Mesendoderm (in vitro differentiated cells): ENCODE results near the gene PTGR2.
A peak's percentile ranks its signal among the peaks of the same experiment; 100 is the strongest.

Experiments used
- DNase-seq: peaks from one replicate; pipeline ENCODE4 v3.0.0; 2013
- H2AK5ac ChIP-seq: 2 replicates; pipeline ENCODE4 v1.6.1; 2013; ENCODE audit warnings: low read length, inconsistent platforms
- H2BK120ac ChIP-seq: 2 replicates; pipeline ENCODE4 v1.6.1; 2013; ENCODE audit warnings: low read depth, mild to moderate bottlenecking, low read length, moderate library complexity, mixed read lengths
- H2BK15ac ChIP-seq: replicated peaks from 2 replicates; pipeline ENCODE4 v1.6.1; 2013; ENCODE audit warnings: low read depth, mild to moderate bottlenecking, moderate library complexity
- H2BK5ac ChIP-seq: 2 replicates; pipeline ENCODE4 v1.6.1; 2013; ENCODE audit warnings: low read length, inconsistent platforms
- H3K18ac ChIP-seq: 2 replicates; pipeline ENCODE4 v1.6.1; 2013; ENCODE audit warnings: mild to moderate bottlenecking, low read length, mixed read lengths
- H3K23ac ChIP-seq: one replicate; pipeline ENCODE4 v1.6.1; 2013; ENCODE audit warnings: low read length
- H3K27ac ChIP-seq: 2 replicates; pipeline ENCODE4 v1.5.1; 2013; ENCODE audit warnings: low read depth, mild to moderate bottlenecking, inconsistent platforms, low read length, moderate library complexity
- H3K27me3 ChIP-seq: 2 replicates; pipeline ENCODE4 v1.6.1; 2013; ENCODE audit warnings: low read length, control low read depth, mild to moderate bottlenecking, inconsistent platforms; ENCODE audit not compliant: insufficient read depth, poor library complexity
- H3K36me3 ChIP-seq: 2 replicates; pipeline ENCODE4 v1.6.1; 2013; ENCODE audit warnings: low read length, inconsistent platforms; ENCODE audit not compliant: control insufficient read depth, insufficient read depth
- H3K4ac ChIP-seq: one replicate; pipeline ENCODE4 v1.6.1; 2013; ENCODE audit warnings: low read depth, mild to moderate bottlenecking, low read length, moderate library complexity
- H3K4me1 ChIP-seq: 2 replicates; pipeline ENCODE4 v1.6.1; 2013; ENCODE audit warnings: low read depth, low read length, inconsistent platforms; ENCODE audit not compliant: control insufficient read depth
- H3K4me2 ChIP-seq: 2 replicates; pipeline ENCODE4 v1.6.1; 2013; ENCODE audit warnings: low read length
- H3K4me3 ChIP-seq: 2 replicates; pipeline ENCODE4 v1.5.1; 2013; ENCODE audit warnings: mild to moderate bottlenecking, low read length
- H3K56ac ChIP-seq: one replicate; pipeline ENCODE4 v1.6.1; 2013; ENCODE audit warnings: low read length
- H3K79me1 ChIP-seq: 2 replicates; pipeline ENCODE4 v1.6.1; 2013; ENCODE audit warnings: low read length, inconsistent platforms
- H3K79me2 ChIP-seq: 2 replicates; pipeline ENCODE4 v1.6.1; 2013; ENCODE audit warnings: mild to moderate bottlenecking, low read length; ENCODE audit not compliant: control insufficient read depth, insufficient read depth
- H3K9ac ChIP-seq: 2 replicates; pipeline ENCODE4 v1.6.1; 2013; ENCODE audit warnings: low read length, inconsistent platforms
- H4K5ac ChIP-seq: one replicate; pipeline ENCODE4 v1.6.1; 2013; ENCODE audit warnings: low read length
- H4K8ac ChIP-seq: one replicate; pipeline ENCODE4 v1.6.1; 2013; ENCODE audit warnings: low read depth, mild to moderate bottlenecking, control low read depth, low read length, moderate library complexity
- WGBS: extraction: QIAGEN DNeasy Blood & Tissue Kit; methylation state at CpG from one replicate; pipeline ENCODE4 v1.1.7; 2013; ENCODE audit warnings: low lambda C conversion rate, missing lambda C conversion rate; ENCODE audit not compliant: insufficient coverage; ENCODE audit errors: extremely low coverage; 5-methylcytosine and 5-hydroxymethylcytosine counted together

The PTGR2 gene

DNA sequence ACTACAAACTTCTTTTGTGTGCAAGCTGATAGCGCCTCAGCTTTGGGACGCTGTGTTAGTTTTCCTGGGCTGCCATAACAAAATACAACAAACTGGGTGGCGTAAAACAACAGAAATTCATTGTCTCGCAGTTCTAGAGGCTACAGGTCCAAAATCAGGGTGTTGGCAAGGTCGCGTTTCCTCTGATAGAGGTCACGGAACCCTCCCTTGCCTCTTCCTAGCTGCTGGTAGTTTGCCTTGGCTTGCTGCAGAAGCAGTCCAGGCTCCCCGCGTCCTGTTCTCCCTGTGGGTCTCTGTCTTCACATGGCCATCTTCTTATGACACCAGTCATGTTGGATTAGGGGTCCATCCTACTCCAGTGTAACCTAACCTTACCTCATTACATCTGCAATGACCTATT lies 32.8 kb upstream of the PTGR2 start:
- H3K27me3 ChIP-seq: no peaks in the 10 kb centered on the region
- no peak for DNase-seq
- no peaks in the 10 kb centered on the region for H3K79me2 ChIP-seq
- no peak overlapping the region for H3K27ac ChIP-seq
- no peak overlapping the region for H4K8ac ChIP-seq
- no peak overlapping the region for H2BK15ac ChIP-seq
- H3K4me3 ChIP-seq: no peak overlapping the region
- H3K36me3 ChIP-seq: no peaks in the 10 kb centered on the region
- no CpG with 5 or more reads among the region's 9 CpGs for WGBS
- H3K4me1 ChIP-seq: no peaks in the 10 kb centered on the region
- no peak overlapping the region for H3K23ac ChIP-seq
- no peak overlapping the region for H3K4ac ChIP-seq
- no peak overlapping the region for H2BK5ac ChIP-seq
- no peak overlapping the region for H2AK5ac ChIP-seq
- no peak overlapping the region for H3K4me2 ChIP-seq
- H3K9ac ChIP-seq: no peak overlapping the region
- no peak overlapping the region for H3K18ac ChIP-seq
- no peak overlapping the region for H4K5ac ChIP-seq
- no peak overlapping the region for H2BK120ac ChIP-seq
- H3K79me1 ChIP-seq: no peaks in the 10 kb centered on the region
- no peak overlapping the region for H3K56ac ChIP-seq

DNA sequence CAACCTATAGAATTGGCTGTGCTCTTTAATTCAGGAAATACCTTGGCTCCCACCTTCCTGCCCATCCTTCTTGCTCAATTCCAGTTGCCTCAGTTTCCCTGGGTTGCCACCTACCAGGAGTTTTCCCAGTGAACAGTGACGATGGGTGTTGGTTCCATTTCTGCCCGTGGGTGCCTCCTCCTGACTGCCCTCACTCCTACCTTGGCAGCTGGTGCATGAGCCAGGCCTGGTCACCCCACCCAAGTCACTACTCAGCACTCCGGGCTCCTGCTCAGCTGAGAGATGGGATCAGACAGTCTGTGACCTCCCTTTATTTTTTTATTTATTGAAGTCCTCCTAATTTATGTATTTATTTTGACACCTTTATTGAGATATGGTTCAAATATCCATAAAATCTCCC lies 31.0 kb upstream of the PTGR2 start:
- no peak overlapping the region for H2BK5ac ChIP-seq
- WGBS: no CpG with 5 or more reads among the region's 3 CpGs
- no peaks in the 10 kb centered on the region for H3K36me3 ChIP-seq
- no peak overlapping the region for H3K9ac ChIP-seq
- no peaks in the 10 kb centered on the region for H3K27me3 ChIP-seq
- no peak overlapping the region for H2BK15ac ChIP-seq
- no peak overlapping the region for H4K5ac ChIP-seq
- no peak overlapping the region for H3K27ac ChIP-seq
- H2BK120ac ChIP-seq: no peak overlapping the region
- H3K79me2 ChIP-seq: no peaks in the 10 kb centered on the region
- H3K4me1 ChIP-seq: no peaks in the 10 kb centered on the region
- no peaks in the 10 kb centered on the region for H3K79me1 ChIP-seq
- no peak overlapping the region for H3K4me3 ChIP-seq
- H3K23ac ChIP-seq: no peak overlapping the region
- no peak overlapping the region for H4K8ac ChIP-seq
- H3K18ac ChIP-seq: no peak overlapping the region
- no peak overlapping the region for H2AK5ac ChIP-seq
- DNase-seq: no peak
- H3K56ac ChIP-seq: no peak overlapping the region
- H3K4me2 ChIP-seq: no peak overlapping the region
- no peak overlapping the region for H3K4ac ChIP-seq

DNA sequence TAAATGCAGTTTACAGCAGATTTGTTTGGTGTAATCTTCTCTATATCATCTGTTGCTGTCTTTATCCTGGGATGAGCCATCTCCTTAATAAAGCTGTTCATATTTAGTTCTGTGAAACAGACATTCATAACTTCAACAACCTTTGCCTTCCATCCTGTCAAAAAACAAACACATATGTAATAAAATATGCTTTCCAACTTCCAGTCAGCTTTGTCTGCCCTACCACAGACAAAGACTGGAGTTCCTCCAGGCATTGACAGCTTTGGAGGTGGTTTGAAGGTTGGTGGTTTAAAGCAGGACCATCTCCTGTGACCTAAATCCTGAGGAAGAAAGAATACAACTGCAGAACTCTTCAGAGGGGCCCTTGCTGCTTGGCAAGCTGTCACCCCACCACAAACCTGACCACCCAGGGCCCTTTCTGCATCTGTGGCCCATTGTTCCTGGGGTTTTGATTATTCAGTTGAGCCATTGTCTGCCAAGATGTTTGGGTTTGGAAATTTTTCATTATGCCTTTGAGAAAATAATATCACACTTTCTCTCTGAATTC lies 28.2 kb upstream of the PTGR2 start:
- Histone ChIP-seq H3K27me3 (no peaks in the 10 kb centered on the region), H2BK120ac (no peak overlapping the region), H2BK5ac (no peak overlapping the region), H2BK15ac (no peak overlapping the region), H3K9ac (no peak overlapping the region), H3K79me1 (no peaks in the 10 kb centered on the region), H4K8ac (no peak overlapping the region), H4K5ac (no peak overlapping the region), H3K4ac (no peak overlapping the region), H3K79me2 (no peaks in the 10 kb centered on the region), H3K36me3 (no peaks in the 10 kb centered on the region), H3K18ac (no peak overlapping the region), H3K27ac (no peak overlapping the region), H3K56ac (no peak overlapping the region), H3K4me1 (no peaks in the 10 kb centered on the region), H2AK5ac (no peak overlapping the region), H3K23ac (no peak overlapping the region), H3K4me3 (no peak overlapping the region), H3K4me2 (no peak overlapping the region)
- no peak for DNase-seq

DNA sequence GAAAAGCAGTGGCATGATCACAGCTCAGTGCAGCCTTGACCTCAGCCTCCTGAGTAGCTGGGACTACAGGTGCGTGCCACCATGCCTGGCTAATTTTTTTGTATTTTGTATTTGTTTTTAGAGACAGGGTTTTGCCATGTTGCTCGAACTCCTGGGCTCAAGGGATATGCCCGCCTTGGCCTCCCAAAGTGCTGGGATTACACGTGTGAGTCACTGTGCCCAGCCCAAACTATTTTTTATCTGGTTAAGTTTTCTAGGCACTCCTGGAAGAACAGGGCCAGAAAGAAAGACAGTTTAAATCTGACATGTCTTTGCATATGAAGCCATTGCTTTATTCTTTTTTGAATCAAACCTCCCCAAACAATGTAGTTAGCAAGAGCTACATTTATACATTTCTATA lies 27.5 kb upstream of the PTGR2 start:
- H2BK15ac ChIP-seq: no peak overlapping the region
- no peak overlapping the region for H2BK120ac ChIP-seq
- H3K18ac ChIP-seq: no peak overlapping the region
- H4K8ac ChIP-seq: no peak overlapping the region
- H3K27me3 ChIP-seq: no peaks in the 10 kb centered on the region
- no peak overlapping the region for H3K27ac ChIP-seq
- H3K79me2 ChIP-seq: no peaks in the 10 kb centered on the region
- no peak for DNase-seq
- H4K5ac ChIP-seq: no peak overlapping the region
- no peak overlapping the region for H2AK5ac ChIP-seq
- no peaks in the 10 kb centered on the region for H3K4me1 ChIP-seq
- no peak overlapping the region for H3K56ac ChIP-seq
- no peak overlapping the region for H3K4me2 ChIP-seq
- no CpG with 5 or more reads among the region's 4 CpGs for WGBS
- H2BK5ac ChIP-seq: no peak overlapping the region
- no peak overlapping the region for H3K9ac ChIP-seq
- no peak overlapping the region for H3K4me3 ChIP-seq
- no peaks in the 10 kb centered on the region for H3K79me1 ChIP-seq
- no peak overlapping the region for H3K23ac ChIP-seq
- H3K4ac ChIP-seq: no peak overlapping the region
- H3K36me3 ChIP-seq: no peaks in the 10 kb centered on the region

DNA sequence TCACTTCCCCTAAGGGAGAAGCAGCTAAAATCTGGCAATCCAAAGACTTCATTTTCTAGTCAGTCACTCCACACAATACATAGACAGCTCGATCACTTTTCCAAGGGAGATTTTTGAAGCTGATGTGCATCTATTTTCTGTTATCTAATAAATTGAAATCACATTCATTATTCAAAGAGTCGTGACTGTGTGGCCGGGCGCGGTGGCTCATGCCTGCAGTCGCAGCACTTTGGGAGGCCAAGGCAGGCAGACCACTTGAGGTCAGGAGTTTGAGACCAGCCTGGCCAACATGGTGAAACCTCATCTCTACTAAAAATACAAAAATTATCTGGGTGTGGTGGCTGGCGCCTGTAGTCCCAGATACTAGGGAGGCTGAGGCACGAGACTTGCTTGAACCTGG lies 27.1 kb upstream of the PTGR2 start:
- H2BK5ac ChIP-seq: no peak overlapping the region
- H3K18ac ChIP-seq: no peak overlapping the region
- no peak overlapping the region for H3K4ac ChIP-seq
- H3K56ac ChIP-seq: no peak overlapping the region
- no peak overlapping the region for H3K27ac ChIP-seq
- H3K4me2 ChIP-seq: no peak overlapping the region
- H3K36me3 ChIP-seq: no peaks in the 10 kb centered on the region
- no peak overlapping the region for H2BK15ac ChIP-seq
- H2AK5ac ChIP-seq: no peak overlapping the region
- H3K9ac ChIP-seq: no peak overlapping the region
- H3K4me3 ChIP-seq: no peak overlapping the region
- H4K8ac ChIP-seq: no peak overlapping the region
- WGBS: no CpG with 5 or more reads among the region's 8 CpGs
- H3K27me3 ChIP-seq: no peaks in the 10 kb centered on the region
- H3K79me1 ChIP-seq: no peaks in the 10 kb centered on the region
- DNase-seq: no peak
- H3K23ac ChIP-seq: no peak overlapping the region
- H3K79me2 ChIP-seq: no peaks in the 10 kb centered on the region
- no peaks in the 10 kb centered on the region for H3K4me1 ChIP-seq
- H2BK120ac ChIP-seq: no peak overlapping the region
- H4K5ac ChIP-seq: no peak overlapping the region

DNA sequence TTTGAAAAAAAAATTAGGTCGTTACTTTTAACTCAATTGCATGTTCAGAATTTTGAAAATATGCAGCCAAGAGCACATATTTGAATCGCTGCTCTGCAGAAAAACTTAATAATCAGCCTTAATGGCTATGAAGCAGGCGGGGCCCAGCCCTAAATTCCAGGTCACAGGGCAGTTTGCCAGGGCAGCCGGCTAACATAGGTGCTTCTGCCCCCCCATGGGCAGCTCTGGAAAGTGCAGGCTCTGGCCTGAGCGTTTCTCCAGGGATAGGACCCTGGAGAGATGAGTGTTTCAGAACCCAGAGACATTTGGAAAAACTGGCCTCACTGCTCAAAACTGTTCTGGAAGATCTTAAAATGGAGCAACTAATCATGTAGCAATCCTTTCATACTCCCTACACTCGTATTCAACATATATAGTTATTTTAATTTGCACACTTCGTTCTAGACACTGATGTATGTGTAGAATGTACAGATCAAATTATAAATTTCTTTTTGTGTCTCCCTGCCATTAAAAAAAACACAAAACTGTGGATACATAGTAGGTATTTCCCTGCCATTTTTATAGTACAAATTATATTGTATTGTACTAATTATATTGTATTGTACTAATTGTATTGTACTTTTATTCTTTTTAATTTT lies 26.0 kb upstream of the PTGR2 start:
- H4K8ac ChIP-seq: no peak overlapping the region
- no peak overlapping the region for H3K4me3 ChIP-seq
- no peak overlapping the region for H4K5ac ChIP-seq
- no peaks in the 10 kb centered on the region for H3K27me3 ChIP-seq
- H3K79me1 ChIP-seq: no peaks in the 10 kb centered on the region
- H3K27ac ChIP-seq: no peak overlapping the region
- no peak overlapping the region for H2BK5ac ChIP-seq
- H2BK15ac ChIP-seq: no peak overlapping the region
- no peak overlapping the region for H3K9ac ChIP-seq
- H2AK5ac ChIP-seq: no peak overlapping the region
- H3K79me2 ChIP-seq: no peaks in the 10 kb centered on the region
- no peak overlapping the region for H3K18ac ChIP-seq
- H2BK120ac ChIP-seq: no peak overlapping the region
- H3K4ac ChIP-seq: no peak overlapping the region
- peak; percentile 78 for DNase-seq
- no peaks in the 10 kb centered on the region for H3K4me1 ChIP-seq
- no peak overlapping the region for H3K56ac ChIP-seq
- H3K23ac ChIP-seq: no peak overlapping the region
- WGBS: no CpG with 5 or more reads among the region's 7 CpGs
- no peaks in the 10 kb centered on the region for H3K36me3 ChIP-seq
- no peak overlapping the region for H3K4me2 ChIP-seq
